Endodermal cell (in vitro differentiated cells): Measurements from ENCODE around the gene YIPF6. TPM values are rescaled to one million over a fixed set of nuclear protein-coding genes. Genes with fewer than 3 reads are reported as not detected.

Experiments
- DNase-seq: peaks from one replicate; pipeline ENCODE4 v3.0.0-alpha.2; 2017
- H3K27ac ChIP-seq: 2 replicates; pipeline ENCODE4 v1.5.1; 2013; ENCODE audit warnings: mild to moderate bottlenecking, low read depth, low read length, moderate library complexity
- H3K27me3 ChIP-seq: 2 replicates; pipeline ENCODE4 v1.6.1; 2013; ENCODE audit warnings: mild to moderate bottlenecking, low read length, moderate library complexity; ENCODE audit not compliant: insufficient read depth, control insufficient read depth, poor library complexity, severe bottlenecking
- H3K36me3 ChIP-seq: 2 replicates; pipeline ENCODE4 v1.7.0; 2013; ENCODE audit warnings: mild to moderate bottlenecking, low read length, moderate library complexity; ENCODE audit not compliant: control insufficient read depth, insufficient read depth
- H3K4me1 ChIP-seq: one replicate; pipeline ENCODE4 v1.7.0; 2013; ENCODE audit warnings: low read length; ENCODE audit not compliant: control insufficient read depth, insufficient read depth
- H3K4me3 ChIP-seq: 2 replicates; pipeline ENCODE4 v1.5.1; 2013; ENCODE audit warnings: mild to moderate bottlenecking, low read length, moderate library complexity
- H3K9ac ChIP-seq: 2 replicates; pipeline ENCODE4 v1.6.1; 2013; ENCODE audit warnings: mild to moderate bottlenecking, low read length, moderate library complexity; ENCODE audit not compliant: poor library complexity, severe bottlenecking; ENCODE audit errors: extremely low read depth
- H3K9me3 ChIP-seq: 2 replicates; pipeline ENCODE4 v1.6.1; 2013; ENCODE audit warnings: mild to moderate bottlenecking, low read length, moderate library complexity; ENCODE audit not compliant: control insufficient read depth
- H3K27ac Mint-ChIP-seq: 2 replicates; pipeline ENCODE4 v1.8.0; 2020; ENCODE audit warnings: mixed read lengths
- H3K27me3 Mint-ChIP-seq: 2 replicates; pipeline ENCODE4 v1.8.0; 2021; ENCODE audit warnings: mild to moderate bottlenecking, mixed read lengths; ENCODE audit not compliant: insufficient read depth
- H3K36me3 Mint-ChIP-seq: 2 replicates; pipeline ENCODE4 v1.8.0; 2020; ENCODE audit warnings: low read depth, mixed read lengths
- H3K4me1 Mint-ChIP-seq: 2 replicates; pipeline ENCODE4 v1.8.0; 2020; ENCODE audit warnings: mixed read lengths
- H3K4me3 Mint-ChIP-seq: 2 replicates; pipeline ENCODE4 v1.8.0; 2020; ENCODE audit warnings: mild to moderate bottlenecking, moderate library complexity, mixed read lengths
- H3K9me3 Mint-ChIP-seq: 2 replicates; pipeline ENCODE4 v1.8.0; 2020; ENCODE audit warnings: mild to moderate bottlenecking, mixed read lengths
- WGBS, 2 experiments: methylation state at CpG; one replicate each; pipeline versions ENCODE4 v1.1.5 to v1.1.7; 2013; ENCODE audit warnings: missing lambda C conversion rate in 2 of 2, mixed read lengths in 1 of 2; ENCODE audit not compliant: insufficient coverage in 1 of 2, insufficient read length in 1 of 2; 5-methylcytosine and 5-hydroxymethylcytosine counted together
- total RNA-seq, 2 donors: library from RNA; stranded (reverse); fragmentation: NEBNext Ultra II Directional in 1 of 2; extraction: Animal tissue kit (Norgen Biotek cat#: 25700) in 1 of 2; gene quantifications; 2 replicates in 1 of 2; 3 replicates in 1 of 2; pipeline ENCODE4 v1.2.1, GENCODE V29; 2021
- TF ChIP-seq, protein P1 (sequence below): fragments of 200-600 bp; sonication (generic); conservative IDR thresholded peaks from 2 replicates; pipeline ENCODE4 v1.5.0; 2021; ENCODE audit warnings: antibody characterized with exemption, mild to moderate bottlenecking

Gene YIPF6
- total RNA-seq, 2 donors from 2014 or later: 36.9 to 40.7 TPM

DNA sequence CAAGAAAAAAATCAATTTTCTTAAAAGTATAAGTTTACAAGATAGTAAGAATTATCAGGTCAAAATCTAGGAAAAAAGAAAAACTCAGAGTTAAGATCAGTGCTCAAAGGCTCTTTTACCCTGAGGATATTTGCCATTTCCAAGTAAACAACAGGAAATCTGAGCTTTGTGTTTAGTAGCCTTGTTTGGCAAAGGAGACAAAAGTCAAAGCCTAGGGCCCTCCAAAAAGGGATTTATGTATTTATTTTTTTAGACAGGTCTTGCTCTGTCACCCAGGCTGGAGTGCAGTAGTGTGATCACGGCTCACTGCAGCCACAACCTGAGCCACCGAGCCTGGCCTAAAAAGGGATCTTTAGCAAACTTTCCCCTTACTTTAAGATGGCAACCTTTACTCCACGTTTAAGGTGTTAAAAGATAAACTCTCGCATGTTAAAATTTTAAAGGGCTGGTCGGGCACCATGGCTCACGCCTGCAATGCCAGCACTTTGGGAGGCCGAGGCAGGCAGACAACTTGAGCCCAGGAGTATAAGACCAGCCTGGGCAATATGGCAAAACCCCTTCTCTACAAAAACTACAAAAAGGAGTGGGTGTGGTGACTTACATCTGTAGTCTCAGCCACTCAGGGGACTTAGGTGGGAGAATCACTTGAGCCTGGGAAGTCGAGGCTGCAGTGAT, 44.2 kb upstream of the YIPF6 start:
- no peaks in the 10 kb centered on the region for H3K27me3 Mint-ChIP-seq
- Histone ChIP-seq H3K4me3 (no peak overlapping the region), H3K27me3 (no peaks in the 10 kb centered on the region), H3K4me1 (no peaks in the 10 kb centered on the region), H3K36me3 (no peaks in the 10 kb centered on the region), H3K9ac (no peak overlapping the region), H3K9me3 (no peaks in the 10 kb centered on the region), H3K27ac (no peak overlapping the region)
- TF ChIP-seq, protein P1, sequence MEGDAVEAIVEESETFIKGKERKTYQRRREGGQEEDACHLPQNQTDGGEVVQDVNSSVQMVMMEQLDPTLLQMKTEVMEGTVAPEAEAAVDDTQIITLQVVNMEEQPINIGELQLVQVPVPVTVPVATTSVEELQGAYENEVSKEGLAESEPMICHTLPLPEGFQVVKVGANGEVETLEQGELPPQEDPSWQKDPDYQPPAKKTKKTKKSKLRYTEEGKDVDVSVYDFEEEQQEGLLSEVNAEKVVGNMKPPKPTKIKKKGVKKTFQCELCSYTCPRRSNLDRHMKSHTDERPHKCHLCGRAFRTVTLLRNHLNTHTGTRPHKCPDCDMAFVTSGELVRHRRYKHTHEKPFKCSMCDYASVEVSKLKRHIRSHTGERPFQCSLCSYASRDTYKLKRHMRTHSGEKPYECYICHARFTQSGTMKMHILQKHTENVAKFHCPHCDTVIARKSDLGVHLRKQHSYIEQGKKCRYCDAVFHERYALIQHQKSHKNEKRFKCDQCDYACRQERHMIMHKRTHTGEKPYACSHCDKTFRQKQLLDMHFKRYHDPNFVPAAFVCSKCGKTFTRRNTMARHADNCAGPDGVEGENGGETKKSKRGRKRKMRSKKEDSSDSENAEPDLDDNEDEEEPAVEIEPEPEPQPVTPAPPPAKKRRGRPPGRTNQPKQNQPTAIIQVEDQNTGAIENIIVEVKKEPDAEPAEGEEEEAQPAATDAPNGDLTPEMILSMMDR: no peak
- H3K36me3 Mint-ChIP-seq: no peaks in the 10 kb centered on the region
- no peak for DNase-seq
- H3K4me3 Mint-ChIP-seq: no peak overlapping the region
- WGBS, 2 experiments: 67 to 88% methylated on average over 2 to 7 of the region's 8 CpGs
- H3K27ac Mint-ChIP-seq: no peak overlapping the region
- peaks cover 21% of the 10 kb centered on the region for H3K9me3 Mint-ChIP-seq
- no peaks in the 10 kb centered on the region for H3K4me1 Mint-ChIP-seq

DNA sequence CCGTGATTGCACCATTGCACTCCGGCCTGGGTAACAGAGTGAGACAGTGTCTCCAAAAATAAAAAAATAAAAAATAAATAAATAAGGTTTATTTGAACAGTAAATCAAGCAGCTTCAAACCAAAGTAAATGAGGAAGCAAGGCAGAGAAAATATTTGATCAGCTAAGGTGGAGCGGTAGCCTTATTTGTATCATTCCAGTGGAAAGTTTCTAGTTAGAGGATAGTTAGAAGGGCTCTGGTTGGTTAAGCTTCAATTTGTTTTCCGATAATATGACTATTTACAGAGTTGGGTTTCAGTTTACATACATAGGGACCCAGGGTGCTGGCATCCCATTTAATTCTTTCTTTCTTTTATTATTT, 43.7 kb upstream of the YIPF6 start:
- Histone ChIP-seq H3K36me3 (no peaks in the 10 kb centered on the region), H3K27ac (no peak overlapping the region), H3K9ac (no peak overlapping the region), H3K4me1 (no peaks in the 10 kb centered on the region), H3K27me3 (no peaks in the 10 kb centered on the region), H3K4me3 (no peak overlapping the region), H3K9me3 (no peaks in the 10 kb centered on the region)
- H3K9me3 Mint-ChIP-seq: peaks cover 22% of the 10 kb centered on the region
- H3K4me1 Mint-ChIP-seq: no peaks in the 10 kb centered on the region
- TF ChIP-seq, protein P1: no peak
- no peak for DNase-seq
- no peaks in the 10 kb centered on the region for H3K36me3 Mint-ChIP-seq
- WGBS, 2 experiments: 87% methylated on average over 2 of the region's 4 CpGs; no CpG with 5 or more reads in 1 of the 2 experiments
- no peaks in the 10 kb centered on the region for H3K27me3 Mint-ChIP-seq
- H3K4me3 Mint-ChIP-seq: no peak overlapping the region
- no peak overlapping the region for H3K27ac Mint-ChIP-seq

DNA sequence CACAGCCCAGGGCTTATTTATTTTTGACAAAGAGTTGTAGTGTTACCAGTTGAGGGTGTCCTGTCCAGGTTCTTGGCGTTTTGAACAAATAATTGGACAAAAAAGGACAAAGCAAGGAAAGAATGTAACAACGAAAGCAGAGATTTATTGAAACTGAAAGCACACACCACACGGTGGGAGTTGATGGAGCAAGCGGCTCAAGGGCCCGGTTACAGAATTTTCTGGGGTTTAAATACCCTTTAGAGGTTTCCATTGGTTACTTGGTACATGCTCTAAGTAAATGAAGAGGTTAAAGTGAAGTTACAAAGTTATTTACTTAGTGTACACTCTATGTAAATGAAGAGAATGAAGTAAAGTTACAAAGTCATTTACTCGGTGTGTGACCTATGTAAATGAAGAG, 37.8 kb upstream of the YIPF6 start:
- H3K27ac ChIP-seq: no peak overlapping the region
- WGBS, 2 experiments: 82 to 100% methylated on average over 1 to 6 of the region's 6 CpGs
- H3K4me3 Mint-ChIP-seq: no peak overlapping the region
- H3K27ac Mint-ChIP-seq: no peak overlapping the region
- no peaks in the 10 kb centered on the region for H3K36me3 Mint-ChIP-seq
- H3K9me3 ChIP-seq: no peaks in the 10 kb centered on the region
- TF ChIP-seq, protein P1: no peak
- DNase-seq: no peak
- no peaks in the 10 kb centered on the region for H3K4me1 ChIP-seq
- no peaks in the 10 kb centered on the region for H3K27me3 ChIP-seq
- H3K4me3 ChIP-seq: no peak overlapping the region
- peaks cover 20% of the 10 kb centered on the region for H3K9me3 Mint-ChIP-seq
- H3K4me1 Mint-ChIP-seq: no peaks in the 10 kb centered on the region
- no peaks in the 10 kb centered on the region for H3K36me3 ChIP-seq
- H3K9ac ChIP-seq: no peak overlapping the region
- H3K27me3 Mint-ChIP-seq: no peaks in the 10 kb centered on the region
